GM19328 (cell line): Measurements from ENCODE around the gene SH3D21.

Experiments
- ATAC-seq: cut with Tn5 transposase; IDR thresholded peaks from one replicate; pipeline ENCODE4 v1.9.1; 2021; ENCODE audit warnings: mild to moderate bottlenecking, moderate library complexity; ENCODE audit not compliant: unreplicated experiment

The SH3D21 gene

GRCh38 chr1:36328713-36329112, 22.5 kb downstream of the SH3D21 start:
- ATAC-seq, result no peak

- ATAC-seq, result no peak
These were observed 23.6 kb downstream of the SH3D21 start for GRCh38 chr1:36329817-36330216.

- no peak for ATAC-seq
These were observed 24.8 kb downstream of the SH3D21 start for GRCh38 chr1:36330940-36331339.

GRCh38 chr1:36337830-36338229, 31.7 kb downstream of the SH3D21 start:
- ATAC-seq, result no peak

- ATAC-seq, result no peak
These were observed 33.0 kb downstream of the SH3D21 start for GRCh38 chr1:36339215-36339614.

GRCh38 chr1:36339615-36340014, 33.4 kb downstream of the SH3D21 start:
- no peak for ATAC-seq

- no peak for ATAC-seq
These were observed 35.6 kb downstream of the SH3D21 start for GRCh38 chr1:36341626-36342320.

GRCh38 chr1:36342426-36343185, 36.4 kb downstream of the SH3D21 start:
- ATAC-seq, result no peak

GRCh38 chr1:36343651-36344394, 37.7 kb downstream of the SH3D21 start:
- ATAC-seq, result no peak

GRCh38 chr1:36344395-36344680, 38.2 kb downstream of the SH3D21 start:
- no peak for ATAC-seq

- no peak for ATAC-seq
These were observed 39.2 kb downstream of the SH3D21 start for GRCh38 chr1:36345353-36345752.

- no peak for ATAC-seq
These were observed 40.7 kb downstream of the SH3D21 start for GRCh38 chr1:36346741-36347370.

GRCh38 chr1:36349241-36349671, 43.1 kb downstream of the SH3D21 start:
- ATAC-seq, result peak; percentile 60

- ATAC-seq, result no peak
These were observed 43.7 kb downstream of the SH3D21 start for GRCh38 chr1:36349839-36350238.

GRCh38 chr1:36350659-36351226, 44.6 kb downstream of the SH3D21 start:
- no peak for ATAC-seq

GRCh38 chr1:36351227-36351977, 45.2 kb downstream of the SH3D21 start:
- ATAC-seq, result no peak

GRCh38 chr1:36352125-36352909, 46.1 kb downstream of the SH3D21 start:
- ATAC-seq, result no peak

- no peak for ATAC-seq
These were observed 47.0 kb downstream of the SH3D21 start for GRCh38 chr1:36352910-36353878.
